Retinal pigment epithelial cell (primary cell): ENCODE measurements around the gene IRF2.

Experiments used
- DNase-seq: peaks from one replicate; pipeline ENCODE4 v3.0.0-alpha.2; 2010; ENCODE audit warnings: low read depth
- H3K4me3 ChIP-seq: 2 replicates; pipeline ENCODE4 v1.5.1; 2011; ENCODE audit warnings: mild to moderate bottlenecking, low read length, control low read depth, moderate library complexity
- TF ChIP-seq, protein P1 (sequence below): conservative IDR thresholded peaks from 2 replicates; pipeline ENCODE4 v1.5.1; 2011; ENCODE audit warnings: low read depth, low read length, control low read depth, inconsistent platforms

IRF2 gene

DNA sequence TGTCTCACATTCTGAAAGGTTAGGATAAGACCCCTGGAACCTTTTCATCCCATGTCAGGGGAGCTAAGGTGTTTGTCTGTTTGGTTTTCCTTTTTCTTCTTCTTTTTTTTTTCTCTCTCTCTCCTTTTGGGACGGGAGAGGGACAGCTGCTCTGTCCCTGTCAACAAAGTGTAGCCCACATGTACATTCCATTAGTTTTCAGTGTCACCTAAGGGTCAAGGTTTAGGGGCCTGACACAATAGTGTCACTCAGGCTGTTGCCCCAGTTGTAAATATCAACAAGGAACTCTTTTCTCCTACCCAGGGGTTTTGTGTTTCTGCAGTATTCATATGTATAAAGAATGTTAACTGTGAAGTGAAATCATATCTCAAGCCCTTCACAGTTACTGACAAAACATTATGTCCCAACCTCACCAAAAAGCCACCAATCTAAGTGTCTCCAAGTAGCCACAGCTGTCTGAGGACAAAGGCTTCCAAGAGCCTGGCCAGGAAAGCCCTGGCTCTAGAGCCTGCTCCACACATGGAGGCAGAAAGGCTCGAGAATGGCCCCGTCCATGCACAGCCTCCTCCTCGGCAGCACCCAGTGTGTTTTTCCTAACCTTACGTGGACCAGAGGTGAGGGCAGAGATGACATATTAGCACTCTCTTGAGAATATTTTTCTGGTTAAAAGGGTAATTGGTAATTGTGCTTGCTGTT lies 9.4 kb downstream of the IRF2 start:
- DNase-seq, result no peak
- H3K4me3 ChIP-seq, result no peak overlapping the region
- TF ChIP-seq, protein P1, sequence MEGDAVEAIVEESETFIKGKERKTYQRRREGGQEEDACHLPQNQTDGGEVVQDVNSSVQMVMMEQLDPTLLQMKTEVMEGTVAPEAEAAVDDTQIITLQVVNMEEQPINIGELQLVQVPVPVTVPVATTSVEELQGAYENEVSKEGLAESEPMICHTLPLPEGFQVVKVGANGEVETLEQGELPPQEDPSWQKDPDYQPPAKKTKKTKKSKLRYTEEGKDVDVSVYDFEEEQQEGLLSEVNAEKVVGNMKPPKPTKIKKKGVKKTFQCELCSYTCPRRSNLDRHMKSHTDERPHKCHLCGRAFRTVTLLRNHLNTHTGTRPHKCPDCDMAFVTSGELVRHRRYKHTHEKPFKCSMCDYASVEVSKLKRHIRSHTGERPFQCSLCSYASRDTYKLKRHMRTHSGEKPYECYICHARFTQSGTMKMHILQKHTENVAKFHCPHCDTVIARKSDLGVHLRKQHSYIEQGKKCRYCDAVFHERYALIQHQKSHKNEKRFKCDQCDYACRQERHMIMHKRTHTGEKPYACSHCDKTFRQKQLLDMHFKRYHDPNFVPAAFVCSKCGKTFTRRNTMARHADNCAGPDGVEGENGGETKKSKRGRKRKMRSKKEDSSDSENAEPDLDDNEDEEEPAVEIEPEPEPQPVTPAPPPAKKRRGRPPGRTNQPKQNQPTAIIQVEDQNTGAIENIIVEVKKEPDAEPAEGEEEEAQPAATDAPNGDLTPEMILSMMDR, result no peak

DNA sequence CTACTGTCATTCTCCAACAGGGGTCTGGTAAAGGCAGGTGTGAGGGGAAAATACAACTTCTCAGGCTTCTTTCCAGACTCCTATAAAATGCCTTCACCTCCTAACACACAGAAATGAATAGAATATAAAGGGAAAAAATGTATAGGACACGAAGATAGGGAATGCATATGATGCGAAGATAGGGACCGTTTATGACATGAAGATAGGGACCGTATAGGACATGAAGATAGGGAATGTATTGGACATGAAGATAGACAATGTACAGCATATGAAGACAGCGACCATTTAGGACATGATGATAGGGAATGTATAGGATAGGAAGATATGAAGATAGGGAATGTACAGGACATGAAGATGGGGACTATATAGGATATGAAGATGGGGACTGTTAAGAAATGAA lies 10.5 kb downstream of the IRF2 start:
- DNase-seq, result no peak
- TF ChIP-seq, protein P1, result no peak
- no peak overlapping the region for H3K4me3 ChIP-seq

DNA sequence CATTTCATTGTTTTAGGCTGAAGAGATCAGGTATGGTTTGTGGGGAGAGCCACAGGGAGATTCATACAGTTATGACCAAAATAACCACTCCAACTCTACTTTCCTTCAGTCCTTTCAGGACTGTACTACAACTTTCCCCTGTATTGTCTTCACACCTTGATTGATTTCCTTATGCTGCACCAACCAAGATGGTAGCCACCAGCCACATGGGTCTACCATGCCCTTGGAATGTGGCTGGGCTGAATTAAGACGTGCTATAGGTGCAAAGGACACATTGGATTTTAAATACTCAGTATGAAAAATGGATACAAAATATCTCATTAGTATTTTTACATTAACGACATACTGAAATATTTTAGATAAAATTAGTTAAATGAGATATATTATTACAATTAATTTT lies 11.2 kb downstream of the IRF2 start:
- TF ChIP-seq, protein P1, result no peak
- DNase-seq, result no peak
- H3K4me3 ChIP-seq, result no peak overlapping the region

DNA sequence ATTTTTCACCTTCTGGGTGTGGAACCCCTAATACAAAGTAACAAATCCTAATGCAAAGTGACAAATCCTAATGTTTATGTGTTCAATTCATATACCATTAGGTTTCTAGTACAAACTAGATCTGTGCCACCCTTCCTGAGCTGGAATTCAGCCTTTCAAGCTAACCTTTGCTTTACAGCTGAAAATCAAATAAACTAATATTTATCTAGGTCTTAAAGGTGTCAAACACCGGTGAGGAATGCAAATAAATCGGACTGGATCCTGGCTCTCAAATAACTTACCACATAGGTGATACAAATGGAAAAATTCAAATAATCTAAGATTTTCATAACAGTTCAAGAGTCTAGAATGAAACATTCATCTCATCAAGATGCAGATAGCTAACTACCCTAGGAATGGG lies 11.6 kb downstream of the IRF2 start:
- TF ChIP-seq, protein P1, result no peak
- DNase-seq, result no peak
- H3K4me3 ChIP-seq, result no peak overlapping the region

DNA sequence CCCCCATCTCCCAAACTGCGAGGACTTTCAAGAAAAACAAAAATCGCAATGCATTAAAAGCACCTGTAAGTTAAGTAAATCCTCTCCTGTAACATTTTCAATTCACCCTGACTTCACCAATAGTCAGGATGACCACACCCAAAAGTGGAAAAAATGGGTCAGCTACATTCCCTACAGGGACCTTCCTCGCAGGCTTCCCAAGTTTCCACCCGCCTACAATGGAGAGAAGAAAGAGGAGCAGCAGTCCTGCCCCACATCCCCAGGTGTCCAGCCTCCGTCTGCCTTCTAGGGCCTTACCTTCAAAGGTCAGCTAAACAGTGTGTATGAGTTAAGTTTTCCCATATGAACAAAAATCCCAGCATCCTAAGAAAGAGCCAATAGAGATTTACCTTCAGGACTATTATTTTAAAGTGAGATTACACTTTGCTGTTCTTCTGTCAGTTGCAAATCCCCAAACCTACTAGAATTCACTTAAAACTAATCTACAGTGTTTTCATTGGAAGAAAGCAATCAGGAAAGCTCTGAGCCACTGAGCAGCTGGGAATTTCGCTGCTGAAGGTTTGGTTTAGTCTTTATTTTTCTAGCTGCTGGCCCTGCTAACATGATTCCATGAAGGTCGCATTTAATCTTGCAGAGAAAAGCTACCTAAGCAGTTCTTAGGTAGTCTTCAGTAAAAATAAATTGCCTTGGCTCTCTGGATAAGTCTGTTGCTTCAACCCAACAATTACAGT lies 12.5 kb downstream of the IRF2 start:
- H3K4me3 ChIP-seq, result no peak overlapping the region
- DNase-seq, result no peak
- TF ChIP-seq, protein P1, result no peak

DNA sequence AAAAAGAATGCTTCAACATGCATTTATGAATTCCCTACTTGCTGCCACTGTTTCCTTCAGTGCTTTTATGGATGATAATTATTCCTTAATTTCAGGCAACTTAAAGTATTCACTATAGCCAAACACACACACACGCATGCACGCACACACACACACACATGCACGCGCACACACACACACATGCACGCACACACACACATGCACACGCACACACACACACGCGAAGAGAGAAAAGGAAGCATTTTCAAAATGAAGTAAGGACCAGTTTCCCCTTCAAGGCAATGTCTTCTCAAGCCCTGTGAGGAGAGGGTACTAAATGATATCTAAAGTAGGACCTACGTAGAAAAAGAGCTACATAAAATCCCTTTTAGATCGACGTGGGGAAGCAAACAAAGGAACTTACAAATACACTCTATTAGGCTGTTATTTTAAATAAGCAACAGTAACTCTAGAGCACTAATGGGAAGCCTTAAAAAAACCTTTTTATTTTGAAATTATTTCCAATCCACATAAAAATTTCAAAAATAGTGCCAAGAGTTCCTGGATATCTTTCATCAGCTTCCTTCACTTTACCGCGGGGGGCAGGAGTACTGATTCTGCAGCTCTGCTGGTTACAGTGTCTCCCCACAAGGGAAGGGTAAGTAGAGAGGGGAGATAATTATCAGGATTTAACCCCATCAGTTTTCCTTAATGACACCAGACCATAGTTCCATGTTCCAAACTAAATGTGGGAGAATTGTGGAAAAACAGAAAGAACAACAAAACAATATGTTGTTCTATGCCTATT lies 13.7 kb downstream of the IRF2 start:
- no peak overlapping the region for H3K4me3 ChIP-seq
- TF ChIP-seq, protein P1, result no peak
- no peak for DNase-seq
